GM21737 (cell line): ENCODE measurements around the gene ANO10.
"Not testable (repeated sequence)": the region's sequence is repeated elsewhere in the genome, so short reads cannot be mapped to it uniquely, and the experiment has no call there.

Experiments
- ATAC-seq: cut with Tn5 transposase; IDR thresholded peaks from one replicate; pipeline ENCODE4 v1.9.1; 2021; ENCODE audit warnings: mild to moderate bottlenecking, moderate library complexity; ENCODE audit not compliant: unreplicated experiment

ANO10 gene

GRCh38 chr3:43523454-43524053, 98.3 kb downstream of the ANO10 start:
- ATAC-seq, result no peak

- no peak for ATAC-seq
These were observed 99.0 kb downstream of the ANO10 start for GRCh38 chr3:43522727-43523362.

GRCh38 chr3:43521941-43522340, 99.9 kb downstream of the ANO10 start:
- ATAC-seq, result no peak

- ATAC-seq, result not testable (repeated sequence)
These were observed 103.3 kb downstream of the ANO10 start for GRCh38 chr3:43518515-43518914.

- no peak for ATAC-seq
These were observed 105.7 kb downstream of the ANO10 start for GRCh38 chr3:43515970-43516635.

GRCh38 chr3:43515208-43515917, 106.4 kb downstream of the ANO10 start:
- ATAC-seq, result no peak

GRCh38 chr3:43512754-43513404, 108.9 kb downstream of the ANO10 start:
- ATAC-seq, result no peak

GRCh38 chr3:43506644-43507043, 115.2 kb downstream of the ANO10 start:
- ATAC-seq, result no peak

GRCh38 chr3:43505351-43505750, 116.5 kb downstream of the ANO10 start:
- no peak for ATAC-seq

- no peak for ATAC-seq
These were observed 118.6 kb downstream of the ANO10 start for GRCh38 chr3:43503067-43503728.

- no peak for ATAC-seq
These were observed 122.6 kb downstream of the ANO10 start for GRCh38 chr3:43499256-43499655.

GRCh38 chr3:43497905-43498365, 123.9 kb downstream of the ANO10 start:
- no peak for ATAC-seq

GRCh38 chr3:43497422-43497821, 124.4 kb downstream of the ANO10 start:
- no peak for ATAC-seq

GRCh38 chr3:43496740-43497375, 125.0 kb downstream of the ANO10 start:
- no peak for ATAC-seq

- not testable (repeated sequence) for ATAC-seq
These were observed 128.9 kb downstream of the ANO10 start for GRCh38 chr3:43492932-43493331.

GRCh38 chr3:43491807-43492206, 130.0 kb downstream of the ANO10 start:
- ATAC-seq, result not testable (repeated sequence)

GRCh38 chr3:43490640-43491185, 131.1 kb downstream of the ANO10 start:
- no peak for ATAC-seq

- no peak for ATAC-seq
These were observed 131.9 kb downstream of the ANO10 start for GRCh38 chr3:43489930-43490329.

- no peak for ATAC-seq
These were observed 135.9 kb downstream of the ANO10 start for GRCh38 chr3:43485931-43486330.
